HG02571 (cell line): ENCODE measurements around the gene RRP1B.

Experiments used
- ATAC-seq: cut with Tn5 transposase; IDR thresholded peaks from one replicate; pipeline ENCODE4 v1.9.1; 2021; ENCODE audit warnings: mild to moderate bottlenecking, moderate library complexity; ENCODE audit not compliant: unreplicated experiment

Gene RRP1B

GRCh38 chr21:43739621-43740435, 80.5 kb downstream of the RRP1B start:
- no peak for ATAC-seq

- no peak for ATAC-seq
Measured at GRCh38 chr21:43740497-43741156, 81.3 kb downstream of the RRP1B start.

GRCh38 chr21:43741423-43742096, 82.2 kb downstream of the RRP1B start:
- ATAC-seq: no peak

GRCh38 chr21:43743947-43744346, 84.6 kb downstream of the RRP1B start:
- ATAC-seq: no peak

GRCh38 chr21:43744725-43745124, 85.4 kb downstream of the RRP1B start:
- no peak for ATAC-seq
